ENCODE data around the gene FHIT.
A peak's percentile ranks its signal among the peaks of the same experiment; 100 is the strongest.

Gene FHIT

GRCh38 chr3:60178931-60179653 lies 1072.2 kb downstream of the FHIT start:
- no peak for DNase-seq

- DNase-seq = no peak
These were observed 1073.5 kb downstream of the FHIT start for GRCh38 chr3:60177726-60178125.

GRCh38 chr3:60176614-60177013 lies 1074.6 kb downstream of the FHIT start:
- DNase-seq = no peak

- no peak for DNase-seq
These were observed 1075.6 kb downstream of the FHIT start for GRCh38 chr3:60175680-60176079.

GRCh38 chr3:60169755-60170154 lies 1081.5 kb downstream of the FHIT start:
- peak; percentile 8 for DNase-seq

- DNase-seq = no peak
These were observed 1084.1 kb downstream of the FHIT start for GRCh38 chr3:60167186-60167585.

- no peak for DNase-seq
These were observed 1090.2 kb downstream of the FHIT start for GRCh38 chr3:60160822-60161748.

GRCh38 chr3:60160111-60160821 lies 1091.0 kb downstream of the FHIT start:
- peak; percentile 52 for DNase-seq

- DNase-seq = no peak
These were observed 1093.2 kb downstream of the FHIT start for GRCh38 chr3:60158035-60158434.

- DNase-seq = no peak
These were observed 1097.2 kb downstream of the FHIT start for GRCh38 chr3:60154011-60154410.

- DNase-seq = no peak
These were observed 1097.8 kb downstream of the FHIT start for GRCh38 chr3:60153221-60153999.

- DNase-seq = no peak
These were observed 1101.8 kb downstream of the FHIT start for GRCh38 chr3:60149501-60149900.

- no peak for DNase-seq
These were observed 1103.9 kb downstream of the FHIT start for GRCh38 chr3:60147249-60147950.

GRCh38 chr3:60146121-60146520 lies 1105.1 kb downstream of the FHIT start:
- no peak for DNase-seq

- DNase-seq = no peak
These were observed 1107.2 kb downstream of the FHIT start for GRCh38 chr3:60144071-60144470.

GRCh38 chr3:60142009-60142408 lies 1109.2 kb downstream of the FHIT start:
- no peak for DNase-seq

GRCh38 chr3:60140160-60140559 lies 1111.1 kb downstream of the FHIT start:
- no peak for DNase-seq

GRCh38 chr3:60136601-60137000 lies 1114.7 kb downstream of the FHIT start:
- no peak for DNase-seq

GRCh38 chr3:60135474-60135873 lies 1115.8 kb downstream of the FHIT start:
- no peak for DNase-seq

- DNase-seq = peak; percentile 64
These were observed 1117.7 kb downstream of the FHIT start for GRCh38 chr3:60133269-60134162.

GRCh38 chr3:60131618-60132017 lies 1119.6 kb downstream of the FHIT start:
- no peak for DNase-seq
